ENCODE data around the gene DYRK1A.

Gene DYRK1A

DNA sequence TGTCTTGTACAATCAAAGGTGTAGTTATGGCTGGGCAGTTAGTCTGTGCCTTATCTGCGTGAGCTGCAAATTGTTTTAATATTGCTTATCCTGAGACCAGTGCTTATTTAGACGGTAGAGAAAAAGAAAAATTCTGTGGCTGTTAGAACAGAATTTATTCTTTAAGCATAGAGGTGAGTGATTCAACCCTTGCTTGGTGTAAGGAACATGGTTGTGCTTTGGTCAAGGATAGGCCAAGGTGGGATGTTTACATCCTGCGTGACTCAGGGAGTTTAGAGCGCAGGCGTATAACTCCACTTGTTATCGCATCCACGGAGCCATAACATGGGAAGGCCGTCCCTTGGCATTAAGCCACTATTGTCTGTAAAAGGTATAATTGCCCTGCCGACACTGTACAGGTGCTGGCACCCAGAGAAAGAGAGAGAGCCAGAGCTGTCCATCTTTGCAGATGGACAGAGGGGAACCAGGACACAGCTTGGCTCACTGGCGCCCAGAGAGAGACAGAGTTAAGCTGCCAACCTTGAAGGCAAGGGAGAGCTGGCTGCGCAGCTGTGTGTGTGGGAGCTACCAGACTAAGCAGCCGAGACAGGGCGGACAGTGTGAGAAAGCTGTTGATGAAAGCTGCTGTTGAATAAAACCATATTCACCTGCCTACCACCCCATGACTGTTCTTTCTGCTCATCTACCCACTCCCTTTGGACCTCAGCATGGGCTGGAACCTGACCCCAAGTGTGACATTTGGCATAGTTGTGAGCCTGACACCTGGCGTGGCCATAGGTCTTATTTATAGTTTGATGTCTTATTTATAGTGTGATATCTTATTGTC is 200.4 kb downstream of the DYRK1A start:
- no peak for DNase-seq (ENCODE audit: low read depth)

DNA sequence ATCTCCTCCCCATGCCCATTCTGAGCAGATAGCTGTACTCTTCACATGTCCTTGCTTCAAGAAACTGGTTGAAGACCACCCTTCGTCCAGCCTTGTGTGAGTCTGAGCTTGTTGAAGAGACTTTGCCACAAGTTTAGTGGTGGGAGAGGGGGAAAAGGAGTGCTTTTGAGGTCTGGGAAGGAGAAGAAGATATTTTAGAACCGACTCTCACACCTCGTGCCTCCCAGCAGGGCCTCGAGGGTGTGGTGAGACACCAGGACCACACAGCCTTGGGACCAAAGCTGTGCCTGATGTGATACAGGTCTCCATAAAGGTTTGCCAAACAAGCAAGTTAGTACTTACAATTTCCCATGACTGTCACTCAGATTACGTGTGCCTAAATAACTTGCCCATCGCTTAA is 201.8 kb downstream of the DYRK1A start:
- DNase-seq (ENCODE audit: low read depth): no peak

DNA sequence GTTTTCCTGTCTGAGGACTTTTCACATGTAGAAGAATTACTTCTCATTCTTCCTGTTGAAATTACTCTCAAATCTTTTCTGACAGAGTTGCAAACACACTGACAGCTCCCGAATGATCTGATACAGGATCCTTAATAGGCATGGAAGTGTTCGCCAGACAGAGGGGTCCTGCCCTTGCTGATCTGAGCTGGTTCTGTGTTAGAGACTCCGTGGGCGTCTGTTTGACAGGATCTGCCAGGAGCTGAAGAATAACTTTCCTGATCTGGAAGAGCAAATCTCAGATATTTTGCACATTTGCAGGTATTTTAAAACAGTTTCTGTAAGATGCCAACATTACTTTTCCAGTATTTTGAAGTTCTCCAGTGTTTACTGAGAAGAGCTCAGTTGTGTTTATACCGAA is 202.3 kb downstream of the DYRK1A start:
- DNase-seq (ENCODE audit: low read depth): no peak

DNA sequence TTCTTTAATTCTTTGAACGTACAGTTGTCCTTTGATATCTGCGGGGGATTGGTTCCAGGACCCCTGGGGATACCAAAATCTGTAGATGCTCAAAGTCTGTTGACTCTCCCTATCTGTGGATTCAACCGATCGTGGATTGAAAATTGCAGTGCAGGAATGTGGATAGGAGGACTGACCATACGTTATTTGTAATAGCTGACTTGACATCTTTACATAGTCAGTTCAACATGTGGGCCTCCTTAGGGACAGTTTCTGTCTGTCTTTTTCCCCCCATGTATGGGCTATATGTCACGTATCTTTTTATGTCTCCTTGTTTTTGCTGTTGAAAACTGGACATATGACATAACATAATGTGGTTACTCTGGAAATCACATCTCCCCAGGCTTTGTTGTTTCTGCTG is 204.9 kb downstream of the DYRK1A start:
- DNase-seq (ENCODE audit: low read depth): no peak

DNA sequence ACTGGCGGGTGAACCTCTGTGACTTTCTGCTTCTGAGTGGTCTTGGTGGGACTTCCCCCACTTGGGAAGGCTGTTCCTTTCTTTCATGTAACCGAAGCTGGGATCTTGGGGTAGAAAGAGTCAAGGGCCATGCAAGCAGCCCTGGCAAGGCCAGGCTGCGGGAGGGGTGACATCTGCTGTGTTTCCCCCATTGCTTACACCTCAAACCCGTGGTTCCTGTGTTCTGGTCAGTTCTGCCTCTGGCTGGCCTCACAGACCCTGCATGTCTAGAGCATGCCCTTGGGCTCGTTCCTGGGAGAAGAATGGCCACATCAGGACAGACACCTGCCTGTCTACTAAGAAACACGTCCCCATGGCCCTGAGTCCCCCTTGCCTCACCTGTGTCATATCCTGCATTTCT is 207.7 kb downstream of the DYRK1A start:
- DNase-seq (ENCODE audit: low read depth): no peak

DNA sequence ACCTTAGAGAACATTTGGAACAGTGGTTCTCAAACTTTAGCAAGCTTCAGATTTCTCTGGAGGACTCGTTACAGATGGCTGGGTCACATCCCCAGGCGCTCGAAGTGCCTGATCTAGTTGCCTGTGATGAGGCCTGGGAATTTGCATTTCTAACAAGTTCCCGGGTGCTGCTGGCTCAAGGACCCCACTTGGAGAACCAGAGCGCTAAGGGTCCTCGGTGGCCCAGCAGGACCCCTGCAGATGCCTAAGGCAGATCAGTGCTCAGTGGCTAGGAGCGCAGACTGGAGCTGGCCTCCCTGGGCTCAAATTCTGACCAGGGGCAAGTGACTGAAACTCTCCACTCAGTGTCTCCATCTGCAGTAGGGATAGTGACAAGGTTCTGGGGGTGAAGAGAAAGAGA is 208.2 kb downstream of the DYRK1A start:
- DNase-seq (ENCODE audit: low read depth): no peak

DNA sequence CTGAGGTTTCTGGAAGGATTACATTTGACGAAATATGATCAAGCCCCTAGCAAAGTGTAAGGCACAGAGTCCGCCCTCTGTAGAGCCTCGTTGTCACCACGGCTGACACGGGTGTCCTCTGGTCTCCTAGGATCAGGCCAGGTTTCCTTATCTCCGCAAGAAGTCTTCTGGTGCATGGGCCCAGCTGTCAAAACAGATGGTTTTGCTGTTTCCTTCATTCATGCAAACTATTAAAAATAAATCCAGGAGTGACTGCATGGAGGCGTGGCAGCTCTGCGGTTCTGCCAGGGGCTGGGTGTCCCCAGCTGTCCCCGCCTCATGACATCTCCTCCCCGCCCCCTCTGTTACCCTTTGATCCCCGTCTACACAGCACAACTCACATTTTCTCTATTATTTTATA is 209.0 kb downstream of the DYRK1A start:
- DNase-seq (ENCODE audit: low read depth): no peak

Measured in EH (cell line).